NCI-H2171 (cell line): ENCODE results near the gene SERTM1.

Experiments used
- DNase-seq: peaks from one replicate; lab custom pipeline; 2025; lab: John Stamatoyannopoulos, UW

Gene SERTM1

GRCh38 chr13:36673838-36674326 lies at the start of gene SERTM1:
Gene SERTM1, plus strand, starts transcription at chr13:36674020. Its CDS starts 21,059 bp downstream, at chr13:36695079.
- DNase-seq, result no peak

DNA sequence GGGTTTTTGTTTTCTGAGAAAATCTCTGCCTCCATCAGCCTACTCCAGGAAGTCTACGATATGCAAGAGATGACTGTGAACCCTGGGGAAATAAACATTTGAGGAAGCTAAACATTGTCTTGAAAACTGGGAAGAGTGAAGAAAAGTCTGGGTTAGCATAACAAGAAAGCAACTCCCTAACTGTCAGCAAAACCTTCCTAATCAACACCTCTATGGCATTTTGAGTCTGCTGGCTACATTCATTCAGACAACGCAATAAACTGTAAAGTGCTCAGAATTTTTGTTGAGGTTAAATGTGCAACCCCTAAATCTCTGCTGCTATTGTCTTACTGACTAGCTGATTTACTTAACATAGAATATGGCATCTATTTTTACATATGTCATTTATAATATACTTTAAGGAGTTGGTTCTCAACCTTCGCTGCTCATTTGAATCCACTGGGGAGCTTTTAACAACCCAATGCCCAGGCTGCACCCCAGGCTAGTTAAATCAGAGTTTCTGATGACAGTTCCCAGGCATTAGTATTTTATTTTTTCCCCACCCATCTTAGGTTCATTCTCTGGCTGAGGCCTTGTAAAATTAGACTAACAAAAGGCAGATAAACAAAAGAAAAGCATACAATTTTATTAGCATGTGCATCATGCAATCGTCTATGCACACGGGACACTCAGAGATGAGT lies 45.3 kb upstream of the SERTM1 start:
- DNase-seq, result no peak

DNA sequence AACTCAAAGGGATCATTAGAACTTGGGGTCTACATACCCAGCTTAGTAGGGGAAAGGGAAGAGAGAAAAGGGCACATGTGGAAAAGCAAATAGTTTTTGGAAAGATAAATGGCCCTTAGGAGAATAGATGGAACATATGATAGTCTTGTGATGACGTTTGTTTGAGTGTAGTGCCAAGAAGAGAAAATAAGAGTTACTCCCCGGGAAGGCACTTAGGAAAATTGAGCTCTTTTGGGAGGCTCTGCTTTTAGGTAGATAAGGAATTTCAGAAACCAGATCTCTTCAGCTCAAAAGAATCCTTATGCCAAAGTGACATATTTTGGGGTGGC lies 44.8 kb upstream of the SERTM1 start:
- no peak for DNase-seq

GRCh38 chr13:36630181-36630803 lies 43.5 kb upstream of the SERTM1 start:
- DNase-seq, result no peak

- no peak for DNase-seq
These were observed 34.2 kb upstream of the SERTM1 start for GRCh38 chr13:36639610-36640009.

DNA sequence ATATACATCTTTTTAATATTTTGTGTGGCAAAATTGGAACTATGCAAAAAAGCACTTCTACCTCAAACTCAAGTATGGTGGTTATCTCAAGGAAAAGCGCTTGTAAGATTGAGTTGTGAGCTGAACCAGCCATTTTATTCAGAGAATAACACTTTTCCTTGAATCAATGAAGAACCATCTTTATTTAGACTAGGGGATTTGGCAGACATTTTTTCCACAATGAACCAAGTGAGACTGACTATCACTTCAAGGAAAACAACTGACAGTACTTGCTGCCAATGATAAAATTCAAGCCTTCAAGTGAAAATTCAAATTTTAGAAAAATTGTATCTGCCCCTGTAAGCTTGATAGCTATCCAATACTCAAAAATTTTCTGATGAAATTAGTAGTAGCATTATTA lies 23.2 kb upstream of the SERTM1 start:
- DNase-seq, result no peak

DNA sequence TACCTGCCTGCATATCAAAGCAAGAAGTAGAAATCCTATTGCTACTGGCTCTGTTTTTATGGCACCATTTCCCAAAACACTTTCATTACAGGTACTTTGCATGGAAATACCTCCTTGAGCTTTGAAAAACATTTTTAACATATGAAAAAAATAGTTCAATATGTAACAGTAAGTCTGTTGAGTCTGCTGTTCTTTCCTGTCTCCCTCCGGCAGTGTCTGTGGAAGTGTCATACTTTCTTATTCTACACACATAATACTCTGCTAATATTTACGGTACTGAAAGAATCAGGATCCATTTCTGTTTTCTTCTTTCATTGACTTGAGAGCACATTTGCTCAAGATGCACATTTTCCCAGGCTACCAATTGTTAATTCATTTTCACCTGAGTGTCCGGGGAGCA lies 8.2 kb upstream of the SERTM1 start:
- no peak for DNase-seq

DNA sequence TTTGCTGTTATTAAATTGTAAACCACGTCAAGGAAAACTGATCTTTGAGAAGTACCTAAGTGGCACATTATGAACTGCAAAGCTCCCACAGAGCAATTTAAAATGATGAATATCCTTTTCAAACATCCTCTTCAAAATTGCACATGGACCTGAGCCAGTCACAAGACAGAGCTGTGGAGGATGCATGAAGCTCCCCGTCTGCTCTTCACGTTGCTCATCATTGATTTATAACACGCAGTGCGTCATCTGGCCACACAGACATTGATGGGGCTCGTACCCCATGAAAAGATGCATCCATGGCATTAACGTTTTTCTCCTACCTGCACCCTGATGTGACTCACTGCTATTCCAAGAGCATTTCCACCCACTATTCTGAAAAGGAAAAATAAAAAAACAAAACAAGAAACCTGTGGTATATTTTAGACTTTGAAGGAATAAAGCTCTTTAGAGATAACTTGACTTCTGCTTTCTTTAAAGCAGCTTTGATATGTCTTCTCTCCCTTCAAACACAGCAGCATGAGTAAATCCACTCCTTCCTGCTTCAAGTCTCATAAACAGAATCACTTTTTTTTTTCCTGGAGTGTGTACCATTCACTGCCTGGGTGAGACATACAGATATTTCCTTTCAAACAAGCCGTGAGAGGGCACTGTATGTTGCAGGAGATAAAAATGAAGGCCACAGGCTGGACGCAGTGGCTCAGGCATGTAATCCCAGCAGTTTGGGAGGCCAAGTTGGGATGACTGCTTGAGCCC lies 7.2 kb upstream of the SERTM1 start:
- DNase-seq, result no peak

- DNase-seq, result no peak
These were observed 5.5 kb upstream of the SERTM1 start for GRCh38 chr13:36668316-36668715.

DNA sequence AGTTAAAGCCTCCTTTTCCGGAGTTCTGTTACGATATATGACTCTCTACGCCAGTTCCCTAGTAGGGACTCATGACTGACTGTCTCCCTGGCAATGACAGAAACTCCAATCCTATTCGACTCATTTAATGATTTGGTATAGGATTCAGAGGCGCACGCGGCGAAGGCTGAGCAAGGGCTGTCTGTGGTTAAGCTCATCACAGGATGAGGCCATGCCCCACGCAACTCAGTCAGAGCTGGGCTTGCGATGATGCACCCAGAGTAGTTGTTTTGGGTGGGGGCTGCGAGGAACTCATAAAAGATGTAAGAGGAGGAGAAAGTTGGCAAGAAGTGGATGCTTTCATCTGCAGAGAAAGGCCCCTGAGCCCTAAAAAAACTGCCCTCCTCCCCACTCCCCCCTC lies 468 bp upstream of the SERTM1 start:
- no peak for DNase-seq

- no peak for DNase-seq
These were observed 755 bp downstream of the SERTM1 start for GRCh38 chr13:36674337-36675212.

DNA sequence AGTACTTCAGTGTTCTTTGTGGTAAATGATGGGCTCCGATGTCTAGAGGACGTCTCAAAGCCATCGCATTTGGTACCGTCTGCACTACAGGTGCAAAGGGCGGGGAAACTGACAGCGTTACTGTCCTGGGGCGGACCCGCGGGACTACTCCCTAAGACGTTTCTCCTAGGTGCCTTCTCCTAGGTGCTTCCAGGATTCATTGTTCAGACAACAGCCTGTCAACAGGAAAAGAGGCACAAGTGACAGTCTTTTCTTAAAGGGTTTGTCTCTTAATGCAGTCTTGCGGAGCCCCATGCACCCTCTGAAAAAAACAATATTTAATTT lies 1.4 kb downstream of the SERTM1 start:
- DNase-seq, result no peak

GRCh38 chr13:36680913-36681312 lies 7.1 kb downstream of the SERTM1 start:
- no peak for DNase-seq

DNA sequence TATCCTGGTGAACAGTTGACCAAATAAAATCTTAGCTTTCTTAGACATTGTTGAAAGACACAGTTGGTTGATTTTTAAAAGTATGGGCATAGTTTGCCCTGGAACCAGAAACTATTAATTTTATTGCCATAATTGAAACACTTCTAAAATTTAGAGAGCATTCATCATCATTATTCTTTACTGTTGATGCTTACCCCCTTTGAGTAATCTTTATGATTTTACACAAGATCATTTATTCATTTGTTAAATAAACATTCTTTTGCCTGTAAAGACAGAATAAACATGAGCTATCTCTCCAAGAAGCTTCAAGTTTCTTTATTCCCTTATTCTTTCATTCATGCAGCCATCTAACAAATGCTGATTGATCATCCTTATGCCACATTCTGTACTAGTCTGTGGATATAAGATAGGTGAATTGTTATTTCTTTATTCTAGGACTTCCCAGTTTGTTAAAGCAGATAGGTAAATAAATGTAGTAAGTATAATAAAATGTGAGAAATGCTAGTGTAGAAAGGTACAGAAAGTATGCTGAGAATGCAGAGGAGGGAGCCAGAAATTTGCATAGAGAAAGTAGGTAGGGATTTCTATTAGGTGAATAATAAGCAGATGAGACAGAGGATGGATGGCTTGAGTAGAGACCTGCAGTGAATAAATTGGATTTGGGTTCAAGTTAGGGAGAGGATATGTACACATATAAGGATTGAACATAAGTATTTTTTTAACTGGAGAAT lies 8.2 kb downstream of the SERTM1 start:
- DNase-seq, result no peak

- DNase-seq, result no peak
These were observed 9.9 kb downstream of the SERTM1 start for GRCh38 chr13:36683701-36684100.

GRCh38 chr13:36685927-36686326 lies 12.1 kb downstream of the SERTM1 start:
- DNase-seq, result no peak

DNA sequence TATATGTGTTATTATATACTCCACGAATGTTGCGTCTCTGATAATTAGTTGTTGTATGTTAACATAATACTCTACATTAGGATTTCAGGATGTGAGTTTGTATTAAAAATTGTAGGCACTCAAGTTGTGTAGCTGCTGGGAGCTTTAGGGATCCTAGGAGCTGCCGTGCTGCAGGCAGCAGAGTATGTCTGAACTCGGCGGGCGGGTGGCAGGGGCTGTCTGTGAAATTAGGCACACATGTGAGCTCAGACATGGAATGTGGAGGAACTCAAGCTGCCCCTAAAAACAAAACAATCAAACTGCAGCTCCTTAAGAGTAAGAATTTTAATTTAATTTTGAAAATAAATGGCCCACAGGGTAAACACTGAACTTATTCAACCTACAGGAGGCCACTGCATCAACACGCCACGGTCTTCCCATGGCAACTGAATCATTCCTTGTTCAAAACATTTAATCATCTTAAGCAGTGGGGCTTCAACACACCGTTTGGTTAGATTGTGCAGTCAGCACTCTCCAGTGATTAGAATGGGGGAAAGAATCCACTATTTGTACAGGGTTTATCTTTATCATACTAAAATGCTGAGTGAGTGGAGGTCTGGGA lies 22.7 kb downstream of the SERTM1 start:
- no peak for DNase-seq

GRCh38 chr13:36700170-36700569 lies 26.4 kb downstream of the SERTM1 start:
- DNase-seq, result no peak

DNA sequence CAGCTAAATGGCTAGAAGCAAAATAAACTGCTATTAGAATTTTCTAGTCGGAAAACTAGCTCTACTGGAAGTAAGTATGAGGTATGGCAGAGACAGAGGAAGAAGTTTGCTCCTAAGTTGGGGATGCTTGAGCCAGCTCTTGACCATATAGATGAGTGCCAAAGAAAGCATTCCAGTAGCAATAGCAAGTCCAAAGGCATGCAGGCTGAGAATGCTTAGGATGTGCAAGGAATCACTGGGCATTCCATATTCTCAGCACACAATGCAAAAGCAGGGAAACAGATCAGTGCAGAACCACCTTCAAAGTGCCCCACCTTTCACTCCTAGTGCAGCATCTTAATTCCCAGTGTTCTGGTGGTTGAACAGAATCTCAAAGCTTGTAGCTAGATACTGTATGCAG lies 32.9 kb downstream of the SERTM1 start:
- no peak for DNase-seq

- DNase-seq, result no peak
These were observed 35.5 kb downstream of the SERTM1 start for GRCh38 chr13:36709136-36709890.

DNA sequence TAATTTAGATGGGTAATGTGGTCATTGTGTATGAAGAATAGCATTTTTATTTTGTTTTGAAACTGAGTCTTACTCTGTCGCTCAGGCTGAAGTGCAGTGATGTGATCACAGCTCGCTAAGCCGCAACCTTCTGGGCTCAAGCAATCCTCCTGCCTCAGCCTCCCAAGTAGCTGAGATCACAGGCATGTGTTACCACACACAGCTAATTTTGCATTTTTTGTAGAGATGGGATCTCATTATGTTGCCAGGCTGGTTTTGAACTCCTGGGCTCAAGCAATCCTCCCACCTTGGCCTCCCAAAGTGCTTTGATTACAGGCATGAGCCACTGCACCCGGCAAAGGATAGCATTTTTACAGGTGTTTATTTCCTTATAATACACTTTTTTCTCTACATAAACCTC lies 36.6 kb downstream of the SERTM1 start:
- no peak for DNase-seq
